Right atrium auricular region (tissue), 2 donors: ENCODE results near the gene AMMECR1L. TPM values are rescaled to one million over a fixed set of nuclear protein-coding genes. Genes with fewer than 3 reads are reported as not detected.

Experiments used
- DNase-seq: peaks from one replicate; pipeline ENCODE4 v3.0.0-alpha.2; 2019; ENCODE audit warnings: low spot score
- H3K27ac ChIP-seq, 2 donors: fragments of 200-600 bp; sonication (generic); 1 replicate in 1 of 2; 2 replicates in 1 of 2; pipeline ENCODE4 v1.5.1; 2016 to 2019
- H3K27me3 ChIP-seq, 2 donors: fragments of 200-600 bp; sonication (generic); one replicate each; pipeline versions ENCODE4 v1.5.1 to v1.6.0; 2017 to 2019
- H3K36me3 ChIP-seq: fragments of 200-600 bp; sonication (generic); one replicate; pipeline ENCODE4 v1.5.1; 2016
- H3K4me1 ChIP-seq, 2 donors: fragments of 200-600 bp; sonication (generic); one replicate each; pipeline versions ENCODE4 v1.5.1 to v1.6.0; 2017 to 2019
- H3K4me3 ChIP-seq, 2 donors: fragments of 200-600 bp; sonication (generic); 1 replicate in 1 of 2; 2 replicates in 1 of 2; pipeline ENCODE4 v1.5.1; 2017 to 2019; ENCODE audit warnings: mild to moderate bottlenecking in 1 of 2, moderate library complexity in 1 of 2
- H3K9me3 ChIP-seq, 2 donors: fragments of 200-600 bp; sonication (generic); one replicate each; pipeline ENCODE4 v1.5.1; 2019
- total RNA-seq, 2 donors: library from RNA; depleted of rRNA; stranded (reverse); fragments of >200 nt; gene quantifications; one replicate each; pipeline ENCODE4 v1.1.0, GENCODE V29; 2016
- TF ChIP-seq, protein P1 (sequence below), 2 donors: fragments of 200-600 bp; sonication (generic); IDR thresholded peaks; one replicate each; pipeline ENCODE4 v1.5.1; 2019; ENCODE audit warnings: antibody characterized with exemption in 2 of 2

Gene AMMECR1L
- total RNA-seq, 2 donors from 2014 or later, result 7.4 to 10.0 TPM

- Histone ChIP-seq H3K4me3 (peak overlapping the region; percentile 79 to 82), H3K27me3 (no peaks in the 10 kb centered on the region), H3K27ac (peak overlapping the region; percentile 68 to 75), H3K9me3 (no peaks in the 10 kb centered on the region), H3K4me1 (peaks cover 0 to 44% of the 10 kb centered on the region in 2 donors), H3K36me3 (peaks cover 4% of the 10 kb centered on the region)
- TF ChIP-seq, protein P1, sequence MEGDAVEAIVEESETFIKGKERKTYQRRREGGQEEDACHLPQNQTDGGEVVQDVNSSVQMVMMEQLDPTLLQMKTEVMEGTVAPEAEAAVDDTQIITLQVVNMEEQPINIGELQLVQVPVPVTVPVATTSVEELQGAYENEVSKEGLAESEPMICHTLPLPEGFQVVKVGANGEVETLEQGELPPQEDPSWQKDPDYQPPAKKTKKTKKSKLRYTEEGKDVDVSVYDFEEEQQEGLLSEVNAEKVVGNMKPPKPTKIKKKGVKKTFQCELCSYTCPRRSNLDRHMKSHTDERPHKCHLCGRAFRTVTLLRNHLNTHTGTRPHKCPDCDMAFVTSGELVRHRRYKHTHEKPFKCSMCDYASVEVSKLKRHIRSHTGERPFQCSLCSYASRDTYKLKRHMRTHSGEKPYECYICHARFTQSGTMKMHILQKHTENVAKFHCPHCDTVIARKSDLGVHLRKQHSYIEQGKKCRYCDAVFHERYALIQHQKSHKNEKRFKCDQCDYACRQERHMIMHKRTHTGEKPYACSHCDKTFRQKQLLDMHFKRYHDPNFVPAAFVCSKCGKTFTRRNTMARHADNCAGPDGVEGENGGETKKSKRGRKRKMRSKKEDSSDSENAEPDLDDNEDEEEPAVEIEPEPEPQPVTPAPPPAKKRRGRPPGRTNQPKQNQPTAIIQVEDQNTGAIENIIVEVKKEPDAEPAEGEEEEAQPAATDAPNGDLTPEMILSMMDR (IDR thresholded peaks at IDR 0.05), result no peak
- no peak for DNase-seq
Observed at GRCh38 chr2:127857265-127857808, 28.4 kb downstream of the AMMECR1L start.

- no peak for DNase-seq
- TF ChIP-seq, protein P1 (IDR thresholded peaks at IDR 0.05), result no peak
- Histone ChIP-seq H3K4me1 (peaks cover 0 to 28% of the 10 kb centered on the region in 2 donors), H3K27me3 (no peaks in the 10 kb centered on the region), H3K27ac (no peak overlapping the region), H3K4me3 (no peak overlapping the region), H3K9me3 (no peaks in the 10 kb centered on the region), H3K36me3 (peaks cover 26% of the 10 kb centered on the region)
Observed at GRCh38 chr2:127853671-127854070, 32.1 kb downstream of the AMMECR1L start.

DNA sequence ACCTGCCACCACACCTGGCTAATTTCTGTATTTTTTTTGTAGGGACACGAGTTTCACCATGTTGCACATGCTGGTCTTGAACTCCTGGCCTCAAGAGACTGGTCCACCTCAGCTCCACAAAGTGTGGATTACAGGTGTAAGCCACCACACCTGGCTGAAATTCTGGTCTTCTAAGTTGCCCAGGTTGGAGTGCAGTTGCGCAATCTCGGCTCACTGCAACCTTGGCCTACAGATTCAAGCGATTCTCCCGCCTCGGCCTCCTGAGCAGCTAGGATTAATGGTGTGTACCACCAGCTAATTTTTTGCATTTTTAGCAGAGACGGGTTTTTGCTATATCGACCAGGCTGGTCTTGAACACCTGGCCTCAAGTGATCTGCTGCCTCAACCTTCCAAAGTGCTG, 33.4 kb downstream of the AMMECR1L start:
- H3K4me3 ChIP-seq, result no peak overlapping the region
- H3K4me1 ChIP-seq, result peaks cover 0 to 22% of the 10 kb centered on the region in 2 donors
- TF ChIP-seq, protein P1 (IDR thresholded peaks at IDR 0.05), result no peak
- H3K27ac ChIP-seq, result no peak overlapping the region
- DNase-seq, result no peak
- peaks cover 38% of the 10 kb centered on the region for H3K36me3 ChIP-seq
- no peaks in the 10 kb centered on the region for H3K27me3 ChIP-seq
- no peaks in the 10 kb centered on the region for H3K9me3 ChIP-seq

DNA sequence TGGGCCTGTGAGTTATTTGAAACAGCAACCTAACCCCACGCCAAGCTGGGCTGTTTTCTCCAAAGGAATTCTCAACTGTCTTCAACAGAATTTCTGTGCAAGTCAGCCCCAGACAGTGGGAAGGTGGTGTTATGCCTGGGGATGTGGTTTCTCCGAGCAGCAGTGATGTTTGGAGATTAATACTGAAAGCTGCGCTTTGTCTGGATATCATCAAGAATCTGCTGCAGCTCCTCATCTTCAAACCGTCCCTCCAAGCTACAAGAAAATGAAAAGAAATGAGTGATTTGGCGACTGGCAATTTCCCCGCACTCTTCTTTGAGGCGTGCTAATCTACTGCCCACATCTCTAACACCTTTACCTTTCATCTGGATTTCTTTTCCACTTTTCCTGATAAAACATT, 37.8 kb downstream of the AMMECR1L start:
- Histone ChIP-seq H3K9me3 (no peaks in the 10 kb centered on the region), H3K36me3 (peaks cover 47% of the 10 kb centered on the region)
- TF ChIP-seq, protein P1 (IDR thresholded peaks at IDR 0.05), result no peak

DNA sequence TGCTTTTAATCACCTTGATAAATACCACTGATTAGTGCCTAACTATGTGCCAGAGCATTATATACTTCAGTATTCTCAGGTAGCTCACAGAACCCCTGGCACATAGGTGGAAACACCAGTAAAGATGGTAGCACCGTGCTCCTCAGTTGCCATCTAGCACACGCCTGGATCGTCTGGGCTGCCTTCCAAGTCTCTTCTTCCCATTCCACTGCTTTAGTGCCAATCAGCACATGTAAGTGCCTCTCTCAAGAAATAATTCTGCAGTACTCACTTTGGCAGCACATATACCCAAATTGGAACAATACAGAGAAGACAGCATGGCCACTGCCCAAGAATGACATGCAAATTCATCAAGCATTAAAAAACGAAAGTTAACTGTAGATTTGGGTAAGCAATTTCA, 40.8 kb downstream of the AMMECR1L start:
- no peaks in the 10 kb centered on the region for H3K4me1 ChIP-seq
- no peaks in the 10 kb centered on the region for H3K27me3 ChIP-seq
- no peak overlapping the region for H3K27ac ChIP-seq
- H3K4me3 ChIP-seq, result no peak overlapping the region
- H3K36me3 ChIP-seq, result peaks cover 30% of the 10 kb centered on the region
- TF ChIP-seq, protein P1 (IDR thresholded peaks at IDR 0.05), result no peak
- H3K9me3 ChIP-seq, result no peaks in the 10 kb centered on the region
- DNase-seq, result no peak

More for the DNA sequence above, 37.8 kb downstream of the AMMECR1L start:
- Histone ChIP-seq H3K4me1 (no peaks in the 10 kb centered on the region), H3K27me3 (no peaks in the 10 kb centered on the region), H3K27ac (no peak overlapping the region), H3K4me3 (no peak overlapping the region)
- no peak for DNase-seq

DNA sequence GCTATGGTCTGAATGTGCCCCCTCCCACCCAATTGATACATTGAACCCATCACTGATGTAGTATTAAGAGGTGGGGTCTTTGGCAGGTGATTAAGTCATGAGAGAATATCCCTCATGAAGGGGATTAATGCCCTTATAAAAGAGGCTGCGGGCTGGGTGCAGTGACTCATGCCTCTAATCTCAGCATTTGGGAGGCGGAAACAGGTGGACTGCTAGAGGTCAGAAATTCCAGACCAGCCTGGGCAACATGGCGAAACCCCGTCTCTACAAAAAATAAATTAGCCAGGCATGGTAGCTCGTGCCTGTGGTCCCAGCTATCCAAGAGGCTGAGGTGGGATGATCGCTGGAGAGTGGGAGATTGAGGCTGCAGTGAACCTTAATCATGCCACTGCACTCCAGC, 42.1 kb downstream of the AMMECR1L start:
- Histone ChIP-seq H3K27me3 (no peaks in the 10 kb centered on the region), H3K4me1 (no peaks in the 10 kb centered on the region), H3K27ac (no peak overlapping the region), H3K9me3 (no peaks in the 10 kb centered on the region), H3K4me3 (no peak overlapping the region), H3K36me3 (peaks cover 21% of the 10 kb centered on the region)
- no peak for DNase-seq
- TF ChIP-seq, protein P1 (IDR thresholded peaks at IDR 0.05), result no peak
